LNCAP (cell line): ENCODE results near the gene TXK.

ENCODE experiments used
- CTCF ChIP-seq: fragments of 450-650 bp; IDR thresholded peaks from 2 replicates; pipeline ENCODE4 v1.5.1; 2017; ENCODE audit warnings: mild to moderate bottlenecking

Gene TXK

GRCh38 chr4:48078862-48079655 lies 55.0 kb downstream of the TXK start:
- TF ChIP-seq CTCF: no peak

GRCh38 chr4:48078425-48078824 lies 55.6 kb downstream of the TXK start:
- TF ChIP-seq CTCF: no peak

- TF ChIP-seq CTCF: no peak
These were observed 59.4 kb downstream of the TXK start for GRCh38 chr4:48074657-48075056.

GRCh38 chr4:48073567-48074103 lies 60.4 kb downstream of the TXK start:
- no peak for TF ChIP-seq CTCF

GRCh38 chr4:48071191-48071590 lies 62.9 kb downstream of the TXK start:
- TF ChIP-seq CTCF: no peak

- no peak for TF ChIP-seq CTCF
These were observed 65.0 kb downstream of the TXK start for GRCh38 chr4:48069026-48069425.

- no peak for TF ChIP-seq CTCF
These were observed 65.9 kb downstream of the TXK start for GRCh38 chr4:48068182-48068581.
